ENCODE results near the gene ZFPM1.
"Not testable (repeated sequence)": the region's sequence is repeated elsewhere in the genome, so short reads cannot be mapped to it uniquely, and the experiment has no call there.

The ZFPM1 gene

DNA sequence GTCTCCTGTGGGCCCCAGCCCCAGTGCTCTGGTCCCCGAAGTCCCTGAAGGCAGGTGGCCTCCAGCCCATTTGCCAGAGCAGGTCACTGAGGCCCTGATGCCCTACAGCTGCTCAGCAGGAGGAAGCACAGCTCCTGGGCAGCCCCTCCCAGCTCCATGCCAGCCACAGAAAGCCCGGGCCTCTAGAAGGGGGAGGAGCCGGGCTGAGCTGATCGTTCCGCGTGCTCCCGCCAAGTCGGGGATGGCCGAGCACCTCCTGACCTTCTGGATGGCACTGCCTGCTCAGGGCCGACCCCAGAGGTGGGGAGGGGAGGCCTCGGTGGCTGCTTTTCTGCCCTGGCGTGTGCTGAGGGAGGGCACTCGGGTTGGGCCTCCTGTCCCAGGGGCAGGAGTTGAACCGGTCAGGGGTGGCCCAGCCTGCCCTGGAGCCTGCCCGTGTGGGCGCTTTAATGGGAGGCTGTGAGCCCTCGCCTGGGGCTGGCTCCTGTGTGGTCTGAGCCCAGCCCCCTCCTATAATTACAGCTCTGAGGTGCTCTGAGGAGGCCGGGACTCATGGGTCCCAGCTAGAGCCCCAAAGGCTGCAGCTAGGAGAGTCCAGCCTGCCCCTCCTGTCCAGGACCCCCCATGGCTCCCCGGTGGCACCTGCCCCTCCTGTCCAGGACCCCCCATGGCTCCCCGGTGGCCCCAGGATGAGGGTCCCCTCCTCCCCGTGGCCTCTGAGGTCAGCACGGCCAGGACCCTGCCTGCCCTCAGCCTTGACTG is 29.7 kb downstream of the ZFPM1 start:
- DNase-seq: no peak

DNA sequence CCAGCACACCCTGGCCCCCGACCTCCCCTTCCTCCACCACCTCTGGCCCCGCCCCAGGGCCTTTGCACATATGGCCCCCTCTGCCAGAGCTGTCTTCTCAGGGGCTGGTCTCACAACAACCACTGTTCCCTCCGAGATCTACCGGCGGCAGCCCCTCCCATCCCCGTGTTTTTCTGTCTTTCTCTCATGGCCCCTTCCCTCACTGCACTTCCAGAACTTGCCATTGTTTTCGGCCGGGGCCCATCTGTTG is 30.2 kb downstream of the ZFPM1 start:
- DNase-seq: no peak

DNA sequence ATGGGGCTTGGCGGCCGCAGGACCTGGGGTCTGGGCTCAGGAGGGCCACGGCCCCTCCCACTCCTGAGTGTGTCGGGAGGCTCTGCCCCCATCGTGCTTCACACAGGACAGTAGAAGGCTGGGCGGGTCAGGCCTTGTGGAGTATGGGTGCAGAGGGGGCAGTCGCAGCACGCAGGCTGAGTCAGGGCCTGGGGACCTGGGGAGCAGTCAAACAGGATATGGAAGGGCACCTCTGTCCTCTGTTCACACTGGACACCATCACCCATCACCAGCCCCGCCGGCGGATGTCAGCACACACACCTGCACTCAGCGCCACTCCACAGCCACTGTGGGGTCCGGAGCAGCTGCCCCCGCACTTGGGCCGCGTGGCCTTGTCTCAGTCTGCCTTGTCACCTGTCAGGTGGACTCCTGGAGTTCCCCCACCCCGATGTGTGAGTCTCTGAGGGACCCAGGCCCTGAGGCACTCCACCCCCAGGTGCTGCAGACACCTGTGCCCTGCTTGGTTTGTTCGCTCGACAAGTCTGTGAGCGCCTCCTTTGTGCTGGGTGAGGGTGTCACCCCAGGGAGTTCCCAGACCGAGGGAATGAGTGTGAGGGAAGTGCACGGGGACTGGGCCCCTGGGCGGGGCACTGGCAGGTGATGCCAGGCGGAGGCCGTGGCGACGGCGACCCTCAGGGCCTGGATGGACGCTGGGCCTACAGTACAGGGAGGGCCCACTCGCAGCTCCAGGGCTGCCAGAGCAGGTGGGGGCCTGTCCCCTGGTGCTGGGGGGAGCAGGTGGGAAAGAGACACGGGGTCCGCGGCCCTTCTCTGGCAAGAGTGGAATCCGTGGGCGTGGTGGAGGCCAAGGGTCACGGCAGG is 31.7 kb downstream of the ZFPM1 start:
- no peak for DNase-seq

DNA sequence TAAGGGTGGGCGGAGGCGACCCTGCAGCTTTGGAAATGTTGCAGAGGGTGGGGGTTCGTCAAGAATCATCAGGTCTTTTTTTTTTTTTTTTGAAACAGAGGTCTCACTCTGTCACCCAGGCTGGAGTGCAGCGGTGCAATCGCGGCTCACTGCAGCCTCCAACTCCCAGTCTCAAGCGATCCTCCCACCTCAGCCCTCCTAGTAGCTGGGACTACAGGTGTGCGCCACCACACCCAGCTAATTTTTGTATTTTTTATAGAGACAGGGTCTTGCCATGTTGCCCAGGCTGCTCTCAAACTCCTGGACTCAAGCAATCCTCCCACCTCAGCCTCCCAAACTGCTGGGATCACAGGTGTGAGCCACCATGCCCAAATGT is 32.3 kb downstream of the ZFPM1 start:
- DNase-seq: not testable (repeated sequence)

DNA sequence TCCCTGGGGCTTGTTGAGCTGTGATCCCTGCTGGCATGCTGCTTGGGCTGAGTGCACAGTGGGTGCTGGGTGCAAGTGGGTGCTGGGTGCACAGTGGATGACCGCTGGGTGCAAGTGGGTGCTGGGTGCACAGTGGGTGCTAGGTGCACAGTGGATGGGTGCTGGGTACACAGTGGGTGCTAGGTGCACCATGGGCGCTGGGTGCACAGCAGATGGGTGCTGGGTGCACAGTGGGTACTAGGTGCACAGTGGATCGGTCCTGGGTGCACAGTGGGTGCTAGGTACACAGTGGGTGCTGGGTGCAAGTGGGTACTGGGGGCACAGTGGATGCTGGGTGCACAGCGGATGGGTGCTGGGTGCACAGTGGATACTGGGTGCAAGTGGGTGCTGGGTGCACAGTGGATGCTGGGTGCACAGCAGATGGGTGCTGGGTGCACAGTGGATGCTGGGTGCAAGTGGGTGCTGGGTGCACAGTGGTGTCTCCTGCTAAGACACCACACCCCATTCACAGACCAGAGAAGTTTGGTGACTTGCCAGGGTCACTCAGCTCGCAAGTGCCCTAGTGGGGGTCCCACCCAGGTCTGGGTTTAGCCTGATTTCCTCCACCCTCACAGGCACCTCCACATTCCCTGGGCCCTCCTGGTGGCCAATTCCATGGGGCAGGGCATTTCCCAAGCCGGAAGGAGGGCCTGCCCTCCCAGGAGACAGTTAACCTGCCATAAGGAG is 33.5 kb downstream of the ZFPM1 start:
- no peak for DNase-seq

DNA sequence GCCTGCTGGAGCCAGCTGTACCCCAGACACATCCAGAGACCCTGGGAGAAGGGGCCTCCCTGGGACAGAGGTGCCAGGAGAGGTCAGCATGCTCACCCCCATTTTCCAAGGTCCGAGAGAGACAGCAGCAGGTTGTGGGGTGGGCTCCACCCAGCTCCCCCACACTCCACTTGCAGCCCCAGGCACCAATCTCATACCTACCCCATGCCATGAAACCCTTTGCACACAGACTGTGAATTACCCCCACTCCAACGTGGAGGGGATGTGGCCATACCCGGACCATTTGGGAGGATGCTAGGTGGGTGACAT is 34.0 kb downstream of the ZFPM1 start:
- no peak for DNase-seq

DNA sequence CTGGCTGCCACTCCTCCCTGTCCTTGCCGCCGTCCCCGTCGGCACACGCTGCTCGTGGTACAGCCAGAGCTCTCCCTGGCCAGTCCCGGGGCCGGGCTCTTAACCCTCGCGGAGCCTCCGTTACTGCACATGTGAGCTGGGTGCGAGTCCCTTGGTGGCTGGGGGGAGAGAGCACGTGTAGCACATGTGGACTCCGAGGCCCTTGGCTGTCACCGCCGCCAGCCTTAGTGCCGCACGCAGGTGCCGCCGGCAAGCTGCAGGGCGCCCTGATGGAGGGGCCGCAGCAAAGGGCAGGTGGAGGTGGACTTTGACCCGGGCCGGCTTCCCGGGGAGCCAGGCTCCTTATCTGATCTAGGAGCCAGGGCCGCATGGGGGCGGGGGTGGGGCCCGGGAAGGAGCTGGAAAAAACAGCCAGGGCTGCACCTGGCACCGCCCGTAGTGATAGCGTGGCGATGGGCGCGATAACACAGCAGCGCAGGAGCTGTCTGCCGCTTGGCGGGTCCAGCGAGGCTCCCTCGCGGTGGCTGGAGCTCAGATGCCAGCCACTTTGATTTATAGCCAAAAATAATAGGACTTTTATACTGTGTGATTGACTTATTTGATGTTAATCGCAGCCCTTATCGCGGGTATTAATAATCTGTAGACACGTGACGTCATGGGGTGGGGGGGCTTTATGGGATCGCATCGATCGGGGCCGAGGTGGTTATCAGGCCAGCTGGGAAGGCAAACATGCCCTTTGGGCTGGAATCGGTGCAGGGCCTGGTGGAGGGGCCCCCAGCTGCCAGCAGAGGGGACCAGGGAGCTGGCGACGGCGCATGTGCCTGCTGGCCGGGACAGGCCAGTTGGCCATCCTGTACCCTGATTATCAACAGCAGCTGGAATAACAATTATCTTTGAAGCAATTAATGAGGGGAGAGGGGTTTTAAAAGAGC is 35.1 kb downstream of the ZFPM1 start:
- DNase-seq: no peak

DNA sequence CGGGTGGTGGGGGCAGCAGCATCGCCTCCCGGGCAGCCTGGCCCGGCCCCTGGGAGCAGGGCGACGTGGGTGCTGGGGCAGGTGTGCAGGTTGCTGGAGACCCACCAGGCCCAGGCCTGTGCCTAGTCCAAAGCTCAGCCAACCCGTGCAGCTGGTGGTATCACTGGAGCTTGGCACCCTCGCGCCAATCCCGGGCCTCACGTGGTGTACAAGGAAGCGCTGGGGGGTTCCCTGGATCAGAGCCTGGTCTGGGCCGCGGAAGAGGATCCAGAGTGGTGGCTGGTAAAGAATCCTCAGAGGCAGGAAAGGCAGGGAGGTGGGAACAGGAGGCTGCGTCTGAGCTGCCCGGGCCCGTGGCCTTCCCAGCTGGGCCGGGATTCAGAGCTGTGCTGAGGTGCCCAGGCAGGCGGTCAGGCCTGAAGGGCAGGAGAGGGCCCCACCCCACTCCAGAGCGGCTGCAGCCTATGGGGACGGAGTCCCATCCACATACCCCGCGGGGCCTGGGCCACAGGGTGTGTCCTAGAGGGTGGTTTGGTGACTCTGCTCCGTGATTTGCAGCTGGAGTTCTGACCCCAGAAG is 36.2 kb downstream of the ZFPM1 start:
- DNase-seq: no peak

DNA sequence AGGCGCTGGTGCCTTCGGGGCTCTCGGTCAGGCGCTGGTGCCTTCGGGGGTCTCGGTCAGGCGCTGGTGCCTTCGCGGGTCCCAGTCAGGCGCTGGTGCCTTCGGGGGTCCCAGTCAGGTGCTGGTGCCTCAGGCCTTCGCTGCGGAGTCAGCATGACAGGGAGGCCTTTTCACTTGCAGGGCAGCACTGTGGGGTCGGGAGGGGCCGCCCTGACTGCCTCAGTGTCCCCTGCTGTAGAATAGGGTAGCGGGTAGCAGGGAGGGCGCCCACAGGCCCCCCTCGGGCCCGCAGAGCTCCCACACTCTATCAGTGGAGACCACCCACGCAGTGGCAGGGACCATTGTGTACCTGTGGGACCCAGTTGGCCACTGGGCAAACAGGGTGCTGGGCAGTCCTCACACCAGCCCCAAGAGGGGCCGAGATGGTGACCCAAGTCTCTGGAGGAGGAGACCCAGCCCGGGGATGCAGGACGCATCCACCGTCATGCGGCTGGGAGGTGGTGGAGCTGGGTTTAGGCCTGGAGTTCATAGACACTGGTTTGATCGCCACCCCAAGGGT is 38.0 kb downstream of the ZFPM1 start:
- DNase-seq: no peak

DNA sequence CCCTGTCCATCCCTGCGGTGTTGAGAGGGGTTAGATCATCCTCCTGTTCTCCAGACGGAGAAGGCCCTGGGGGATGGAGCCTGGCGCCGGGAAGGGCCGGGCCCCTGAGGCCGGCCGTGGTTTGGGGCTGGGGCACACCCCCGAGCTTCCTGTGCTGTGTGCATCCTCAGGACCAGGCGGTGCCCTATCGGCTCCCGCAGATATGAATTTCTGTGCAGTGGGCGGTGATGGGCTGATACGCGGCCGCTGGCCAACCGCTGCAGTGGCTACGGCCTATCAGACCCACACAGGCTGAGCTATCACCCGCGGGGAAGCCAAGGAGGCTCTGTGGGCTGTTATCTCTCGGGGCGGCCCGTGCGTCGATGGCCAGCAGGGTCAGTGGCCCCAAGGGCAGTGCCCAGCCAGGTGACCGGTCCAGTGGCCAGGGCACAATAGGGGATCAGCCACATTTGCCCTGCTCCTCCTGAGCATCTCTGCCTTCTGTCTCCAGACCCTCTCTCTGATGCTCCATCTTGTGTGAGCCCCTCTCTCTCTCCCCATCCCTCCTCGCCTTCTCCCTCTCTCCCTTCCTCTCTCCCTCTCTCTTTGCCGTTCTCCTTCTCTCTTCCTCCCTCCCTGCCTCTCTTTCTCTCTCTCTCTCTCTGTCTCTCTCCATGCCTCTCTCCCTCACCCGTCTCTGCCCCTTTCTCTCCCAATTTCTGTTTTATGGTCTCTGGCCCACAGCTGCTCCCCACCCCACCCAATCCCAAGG is 38.7 kb downstream of the ZFPM1 start:
- no peak for DNase-seq

DNA sequence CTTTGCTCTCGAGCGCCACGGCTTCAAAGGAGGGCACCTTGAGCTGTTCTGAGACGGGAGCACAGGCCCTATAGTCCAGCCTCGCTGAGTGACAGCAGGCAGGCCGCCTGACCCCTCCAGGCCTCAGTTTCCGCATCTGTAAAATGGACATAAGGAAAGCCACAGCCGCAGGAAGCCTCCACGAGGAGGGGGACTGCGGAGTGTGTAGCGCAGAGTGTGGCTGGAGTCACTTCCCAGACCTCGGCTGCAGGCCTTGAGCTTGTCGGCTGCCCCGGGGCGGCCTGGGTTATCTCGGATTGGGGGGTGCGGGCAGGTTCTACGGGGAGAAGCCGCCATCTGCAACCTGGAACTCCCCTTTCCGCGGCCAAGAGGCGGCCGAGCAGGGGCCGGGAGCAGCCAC is 40.8 kb downstream of the ZFPM1 start:
- no peak for DNase-seq

DNA sequence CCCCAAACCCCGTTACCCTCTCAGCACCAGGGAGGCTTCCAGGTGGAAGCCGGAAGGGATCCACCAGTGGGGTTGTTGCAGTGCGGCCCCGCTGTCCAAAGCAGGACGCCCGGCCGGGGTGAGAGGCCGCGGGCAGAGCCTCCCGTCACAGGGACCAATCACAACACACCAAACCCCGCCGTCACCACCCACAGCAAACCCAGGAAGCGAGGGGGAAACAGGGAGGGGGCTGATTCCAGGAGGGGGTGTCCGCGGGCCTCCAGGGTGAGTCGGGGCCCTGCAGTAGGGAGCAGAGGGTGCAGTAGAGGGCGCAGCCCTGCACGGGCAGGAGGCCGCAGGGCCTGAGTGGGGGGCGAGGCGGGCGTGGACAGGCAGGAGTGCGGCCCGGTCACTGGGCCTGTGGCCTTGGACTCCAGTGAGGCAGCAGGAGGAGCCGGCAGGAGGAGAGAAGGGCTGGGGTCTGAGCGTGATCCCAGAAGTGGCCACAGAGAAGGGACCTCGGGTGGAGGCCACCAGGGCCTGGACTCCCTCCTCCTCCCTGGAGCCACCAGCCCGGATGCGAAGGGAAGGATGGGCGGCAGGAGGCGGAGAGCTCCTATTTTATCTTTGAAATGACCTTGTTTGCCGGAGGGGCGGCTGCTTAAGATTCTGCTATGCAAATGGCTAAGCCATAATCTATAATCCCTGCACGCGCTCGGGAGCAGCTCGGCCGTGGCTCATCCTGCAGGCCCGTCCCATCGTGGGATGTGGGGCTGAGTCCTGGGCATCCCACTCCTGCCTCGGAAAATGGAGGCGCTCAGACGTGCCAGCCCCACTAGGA is 41.5 kb downstream of the ZFPM1 start:
- DNase-seq: no peak

DNA sequence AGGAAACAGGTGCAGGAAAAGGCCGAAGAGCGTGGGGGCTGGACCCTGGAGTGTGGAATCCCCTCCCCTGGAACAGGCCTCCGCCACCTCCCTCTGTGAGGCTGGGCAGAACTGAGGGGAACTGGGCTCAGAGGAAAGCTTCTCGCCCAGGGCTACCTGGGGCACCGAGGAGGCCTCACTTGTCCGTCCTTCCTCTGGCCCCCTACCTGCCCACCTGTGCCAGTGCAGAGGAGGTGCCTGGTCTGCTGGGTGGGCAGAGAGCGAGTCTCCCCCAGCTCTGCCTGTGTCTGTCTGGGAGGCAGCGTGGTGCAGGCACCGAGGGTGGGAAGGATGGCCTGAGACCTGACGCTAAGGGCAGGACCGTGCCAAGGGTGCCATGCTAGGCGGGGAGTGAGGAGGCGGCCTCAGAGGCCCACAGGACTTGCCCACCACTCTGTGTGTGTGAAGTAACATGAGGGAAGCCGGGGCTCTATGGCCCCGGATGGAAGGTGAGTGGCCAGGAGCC is 42.2 kb downstream of the ZFPM1 start:
- no peak for DNase-seq

DNA sequence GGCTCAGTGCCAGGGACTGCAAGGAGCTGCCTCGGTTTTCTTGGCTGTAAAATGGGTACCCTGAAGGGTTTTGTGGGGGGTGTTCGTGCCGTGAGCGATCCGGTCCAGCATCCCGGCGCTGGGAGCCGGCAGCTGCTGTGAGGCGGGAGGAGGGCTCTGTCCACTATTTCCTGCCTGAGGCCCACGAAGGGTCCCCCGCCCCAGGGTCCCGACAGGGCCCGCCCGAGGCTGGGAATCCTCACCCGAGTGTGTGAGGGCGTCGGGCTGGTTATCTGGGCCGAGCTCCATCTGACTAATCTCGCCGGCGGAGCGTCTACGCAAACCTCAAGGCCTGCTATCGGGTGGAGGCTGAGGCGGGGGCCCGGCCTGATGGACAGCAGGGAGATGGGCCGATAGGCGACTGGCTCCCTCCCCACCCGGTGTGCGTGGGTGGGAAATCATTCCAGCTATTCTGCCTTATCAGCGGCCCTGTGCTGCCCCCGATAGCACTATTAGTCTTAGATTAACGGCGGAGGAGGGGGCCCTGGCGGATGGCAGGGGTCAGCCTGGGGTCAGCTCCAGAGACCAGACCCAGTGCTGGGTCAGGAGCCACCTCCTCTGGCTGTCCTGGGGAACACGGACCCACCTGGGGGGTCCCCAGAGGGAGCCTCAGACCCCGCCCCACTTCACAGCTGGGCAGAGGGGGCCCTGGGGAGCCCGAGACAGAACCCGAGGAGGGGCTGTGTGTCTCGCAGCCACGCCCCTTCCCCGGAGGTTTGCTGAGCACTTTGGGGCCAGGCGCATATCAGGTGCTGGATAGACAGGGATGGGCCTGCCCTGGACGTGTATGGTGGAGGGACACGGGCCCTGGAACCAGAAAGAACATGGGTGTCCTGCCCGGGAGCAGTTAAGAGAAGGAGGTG is 44.7 kb downstream of the ZFPM1 start:
- DNase-seq: no peak

DNA sequence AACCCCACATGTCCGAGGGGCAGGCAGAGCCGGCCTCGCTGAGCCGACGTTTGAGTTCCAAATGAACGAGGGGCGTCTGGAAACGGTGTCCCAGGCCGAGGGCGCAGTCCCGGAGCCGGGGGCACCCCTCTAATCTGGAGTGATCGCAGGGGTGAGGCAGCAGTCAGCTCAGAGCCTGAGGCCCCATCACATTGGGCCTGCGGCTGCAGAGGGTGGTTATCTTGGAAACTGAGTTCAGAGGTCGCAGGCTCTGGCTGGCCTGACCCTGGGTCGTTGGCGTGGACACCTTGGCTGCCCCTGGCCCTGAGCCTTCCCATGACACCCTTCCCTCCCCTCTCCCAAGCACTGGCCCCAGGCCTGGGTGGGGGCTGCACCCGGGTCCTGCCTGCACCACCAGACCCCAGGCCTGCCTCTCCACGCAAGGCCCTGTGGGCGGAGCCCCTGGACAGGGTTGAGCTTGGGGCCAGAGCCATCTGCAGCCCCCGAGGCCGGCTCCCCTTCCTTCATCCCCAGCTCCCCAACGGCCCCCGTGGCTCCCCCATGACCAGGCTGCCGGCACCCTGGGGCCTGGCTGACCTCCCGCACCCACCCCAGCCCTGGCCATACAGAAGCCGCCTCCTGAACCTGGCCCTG is 45.6 kb downstream of the ZFPM1 start:
- no peak for DNase-seq

DNA sequence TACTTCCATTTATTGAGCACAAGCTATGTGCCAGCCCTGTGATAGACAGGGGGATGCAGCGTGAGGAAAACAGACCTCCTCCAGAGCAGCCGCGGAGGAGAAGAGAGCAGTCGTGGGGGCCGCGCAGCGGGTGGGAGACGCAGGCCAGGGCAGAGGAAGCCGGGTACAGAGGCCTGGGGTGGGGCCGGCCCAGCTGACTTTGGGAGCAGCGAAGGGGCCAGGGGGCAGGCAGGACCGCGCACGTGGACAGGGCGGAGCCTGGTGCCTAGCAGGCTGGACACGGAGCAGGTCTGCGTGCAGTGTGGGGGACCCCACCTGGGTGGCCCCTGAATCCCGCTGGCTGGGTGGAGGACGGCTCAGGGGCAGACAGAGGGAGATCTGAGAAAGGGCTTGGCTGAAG is 46.2 kb downstream of the ZFPM1 start:
- no peak for DNase-seq

DNA sequence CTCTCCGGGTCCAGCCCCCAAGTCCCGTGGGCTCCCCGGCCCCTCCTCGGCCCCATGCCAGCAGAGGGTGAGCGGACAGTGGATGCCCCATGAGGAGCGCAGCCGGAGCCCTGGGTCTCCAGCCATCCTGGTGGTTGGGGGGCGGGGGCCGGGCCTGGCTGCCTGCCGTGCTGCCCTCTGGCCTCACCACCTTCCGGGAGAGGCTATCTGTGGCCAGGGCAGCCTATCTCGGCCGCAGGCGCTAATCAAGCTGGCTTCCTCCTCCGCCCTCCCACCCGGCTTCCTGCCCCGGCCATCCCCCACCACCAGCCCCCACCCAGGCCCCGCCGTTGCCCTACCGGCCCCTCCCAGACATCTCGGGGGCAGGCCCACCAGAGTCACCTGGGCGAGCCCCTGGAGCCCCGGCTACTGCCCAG is 46.8 kb downstream of the ZFPM1 start:
- no peak for DNase-seq

DNA sequence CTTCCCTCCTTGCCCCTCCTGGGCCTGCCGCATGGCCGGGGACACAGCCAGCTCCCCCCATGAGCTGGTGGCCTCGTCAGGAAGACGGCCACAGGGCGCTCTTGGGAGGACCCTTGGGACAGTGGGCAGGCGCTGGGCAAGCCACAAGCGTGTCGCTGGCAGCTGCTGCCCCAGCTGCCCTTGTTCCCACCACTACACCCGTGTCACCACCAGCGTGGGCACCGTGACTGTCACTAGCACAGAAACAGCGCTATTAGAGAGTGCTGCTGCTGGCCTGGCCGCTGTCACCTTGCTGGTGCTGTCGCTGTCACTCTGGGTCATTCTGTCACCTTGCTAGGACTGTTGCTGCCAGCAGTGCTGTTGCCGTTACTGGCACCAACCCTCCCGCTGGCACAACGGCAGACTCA is 47.2 kb downstream of the ZFPM1 start:
- no peak for DNase-seq

DNA sequence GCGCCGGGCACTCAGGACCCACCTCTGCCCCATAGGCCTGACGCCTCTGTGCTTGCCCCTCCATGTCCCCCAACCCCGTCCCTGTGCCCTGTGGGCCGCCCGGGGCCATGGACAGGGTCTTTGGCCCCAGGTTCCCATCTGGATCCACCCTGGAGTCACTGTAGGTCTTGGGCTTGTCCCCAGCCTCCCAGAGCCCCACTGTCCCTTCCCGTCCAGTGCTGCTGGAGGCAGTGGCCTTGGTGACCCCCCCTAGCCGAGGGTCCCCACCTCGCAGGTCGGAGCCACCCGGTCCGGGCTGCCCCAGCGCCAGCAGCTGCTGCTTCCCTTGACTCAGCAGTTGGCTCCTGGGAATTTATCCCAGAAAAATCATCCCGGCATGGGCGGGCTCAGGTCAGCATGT is 49.3 kb downstream of the ZFPM1 start:
- DNase-seq: no peak
